HepG2 (cell line): Measurements from ENCODE around the gene GREM2. TPM values are rescaled to one million over a fixed set of nuclear protein-coding genes. Genes with fewer than 3 reads are reported as not detected.

Experiments
- ATAC-seq: fragments of 200-7000 bp; cut with Tn5 transposase; 3 replicates; pipeline ENCODE4 v1.9.1; 2020; ENCODE audit warnings: mild to moderate bottlenecking, moderate library complexity
- BruUV-seq: library from RNA; stranded (reverse); fragments of 400-500 nt; replicated peaks from 2 replicates; lab custom pipeline; 2021; lab: Mats Ljungman, UMichigan
- CTCF ChIA-PET: fragments of 300-600 bp; formaldehyde crosslinking; extraction: SDS; loops from one replicate; lab custom pipeline; 2021; ENCODE audit warnings: low total read pairs, inconsistent platforms, low intra/inter-chr PET ratio; lab: Yijun Ruan, JAX
- POLR2A ChIA-PET: fragments of 350-600 bp; sonication (Branson Sonifier 250); formaldehyde crosslinking; loops from one replicate; lab custom pipeline; 2020; ENCODE audit warnings: antibody characterized with exemption, inconsistent platforms; lab: Yijun Ruan, JAX
- DNase-seq: peaks from one replicate; pipeline ENCODE4 v3.0.0-alpha.2; 2015; ENCODE audit warnings: low spot score
- FAIRE-seq: peaks from 3 replicates; lab custom pipeline; 2011; peaks lifted over from hg19 to GRCh38; lab: Jason Lieb, UNC
- H2AFZ ChIP-seq: one replicate; pipeline ENCODE4 v1.6.1; 2011; ENCODE audit warnings: low read length, inconsistent platforms
- H3K27ac ChIP-seq: fragments of 300-600 bp; 3 replicates; pipeline ENCODE4 v1.8.0; 2011; ENCODE audit warnings: mixed run types, mild to moderate bottlenecking, mixed read lengths, low read length, inconsistent platforms; ENCODE audit not compliant: insufficient read depth; ENCODE audit errors: extremely low read length
- H3K27me3 ChIP-seq, 2 experiments: fragments of 200-600 bp in 1 of 2; 2 replicates in 1 of 2; 3 replicates in 1 of 2; pipeline versions ENCODE4 v1.6.0 to v1.8.0; 2011; ENCODE audit warnings: low read length in 2 of 2, mild to moderate bottlenecking in 2 of 2, moderate library complexity in 2 of 2, inconsistent platforms in 1 of 2; ENCODE audit not compliant: insufficient read depth in 2 of 2, control insufficient read depth in 1 of 2
- H3K36me3 ChIP-seq, 2 experiments: fragments of 200-600 bp in 1 of 2; replicated peaks in 1 of 2; 2 replicates in 1 of 2; 3 replicates in 1 of 2; pipeline versions ENCODE4 v1.5.1 to v1.8.0; 2011; ENCODE audit warnings: low read length in 2 of 2, inconsistent platforms in 1 of 2; ENCODE audit not compliant: insufficient read depth in 2 of 2, control insufficient read depth in 1 of 2
- H3K4me1 ChIP-seq: 2 replicates; pipeline ENCODE4 v1.5.1; 2012; ENCODE audit warnings: low read length, inconsistent platforms; ENCODE audit not compliant: insufficient read depth
- H3K4me2 ChIP-seq: 2 replicates; pipeline ENCODE4 v1.6.0; 2011; ENCODE audit warnings: low read depth, low read length, inconsistent platforms
- H3K4me3 ChIP-seq, 3 experiments: fragments of 200-600 bp in 1 of 3; sonication (generic), shearing (Covaris generic) in 1 of 3; replicated peaks in 1 of 3; 2 replicates each; pipeline ENCODE4 v1.5.1; 2011 to 2016; ENCODE audit warnings: low read length in 3 of 3, inconsistent platforms in 2 of 3, low read depth in 2 of 3, mild to moderate bottlenecking in 2 of 3, control low read depth in 1 of 3, mixed read lengths in 1 of 3; ENCODE audit not compliant: insufficient read depth in 1 of 3
- H3K79me2 ChIP-seq: one replicate; pipeline ENCODE4 v1.6.1; 2011; ENCODE audit warnings: low read length, inconsistent platforms; ENCODE audit not compliant: insufficient read depth
- H3K9ac ChIP-seq: 2 replicates; pipeline ENCODE4 v1.6.0; 2011; ENCODE audit warnings: mild to moderate bottlenecking, low read depth, low read length, inconsistent platforms; ENCODE audit not compliant: insufficient read depth
- H3K9me3 ChIP-seq: 2 replicates; pipeline ENCODE4 v1.5.1; 2012; ENCODE audit warnings: mild to moderate bottlenecking, low read length
- H4K20me1 ChIP-seq: 2 replicates; pipeline ENCODE4 v1.6.0; 2011; ENCODE audit warnings: inconsistent platforms, mild to moderate bottlenecking, low read length, moderate library complexity; ENCODE audit not compliant: insufficient read depth
- ATM ChIP-seq: fragments of 450-650 bp; IDR thresholded peaks from 2 replicates; pipeline ENCODE4 v1.7.1; 2017; ENCODE audit warnings: mild to moderate bottlenecking, borderline replicate concordance
- MIER2 ChIP-seq: IDR thresholded peaks from 2 replicates; pipeline ENCODE4 v1.6.1; 2016; ENCODE audit warnings: missing biosample characterization, missing genetic modification reagents
- SOX6 ChIP-seq, 2 experiments: fragments of 450-650 bp in 1 of 2; sonication (generic) in 1 of 2; formaldehyde crosslinking in 1 of 2; IDR thresholded peaks; 2 replicates each; pipeline versions ENCODE4 v1.4.0 to v1.6.1; 2017 to 2020; ENCODE audit warnings: antibody characterized with exemption in 1 of 2, mild to moderate bottlenecking in 1 of 2, missing genetic modification reagents in 1 of 2
- SP4 ChIP-seq: sonication (generic); formaldehyde crosslinking; IDR thresholded peaks from 2 replicates; pipeline ENCODE4 v1.8.1; 2023; ENCODE audit warnings: mild to moderate bottlenecking, missing genetic modification reagents
- ZNF207 ChIP-seq: fragments of 450-650 bp; IDR thresholded peaks from 2 replicates; pipeline ENCODE4 v1.6.1; 2016; ENCODE audit warnings: antibody characterized with exemption, borderline replicate concordance
- WGBS: methylation state at CpG from one replicate; pipeline ENCODE4 v1.1.6; 2017; ENCODE audit warnings: low lambda C conversion rate; 5-methylcytosine and 5-hydroxymethylcytosine counted together
- in situ Hi-C: cut with HindIII; loops from 2 replicates; pipeline ENCODE4 v1.10.0; 2017; ENCODE audit warnings: low pct_unique_long_range_greater_than_20kb; ENCODE audit not compliant: extremely low pct_ligation_motif_present
- intact Hi-C: fragments of 100-400 bp; cut with micrococcal nuclease; formaldehyde crosslinking; loops from one replicate; pipeline ENCODE4 v1.10.0; 2022; ENCODE audit not compliant: unreplicated experiment
- polyA plus RNA-seq, 8 experiments: library from polyadenylated mRNA; depleted of rRNA in 3 of 8; stranded (reverse) in 7 of 8; unstranded in 1 of 8; fragments of >200 nt; fragmentation: Illumina TruSeq in 4 of 8; extraction: Trizol in 4 of 8; gene quantifications; 2 replicates each; pipeline versions ENCODE4 v1.2.1 to v1.2.3, GENCODE V29; 2011 to 2016; ENCODE audit warnings: low read depth in 4 of 8, missing spikeins in 1 of 8, mixed read lengths in 1 of 8; ENCODE audit not compliant: insufficient read depth in 1 of 8
- total RNA-seq, 5 experiments: library from RNA; depleted of rRNA; stranded (reverse); fragments of >200 nt; fragmentation: Illumina TruSeq; extraction: Trizol; gene quantifications; 2 replicates each; pipeline ENCODE4 v1.2.3, GENCODE V29; 2016; ENCODE audit warnings: low read depth in 1 of 5
- TF ChIP-seq, protein P1 (sequence below): sonication (generic); formaldehyde crosslinking; IDR thresholded peaks from 2 replicates; pipeline ENCODE4 v1.5.0; 2020; ENCODE audit warnings: mild to moderate bottlenecking, missing genetic modification reagents
- TF ChIP-seq, protein P2 (sequence below): sonication (generic); formaldehyde crosslinking; IDR thresholded peaks from 2 replicates; pipeline ENCODE4 v1.9.0; 2021; ENCODE audit warnings: mild to moderate bottlenecking, missing genetic modification reagents
- TF ChIP-seq, protein P3 (sequence below): IDR thresholded peaks from 2 replicates; pipeline ENCODE4 v1.6.1; 2016; ENCODE audit warnings: control low read depth

Gene GREM2
- total and polyA plus RNA-seq, 2 of the 13 experiments (the other 11 are each of a cell fraction or from before 2014, with no cell fraction given), result 0.07 TPM; not detected in 1

GRCh38 chr1:240562779-240563178 lies 49.2 kb downstream of the GREM2 start:
- DNase-seq (no peak), FAIRE-seq (peak; percentile 18), ATAC-seq (no peak)
- TF ChIP-seq MIER2, result no peak
- TF ChIP-seq, protein P1, sequence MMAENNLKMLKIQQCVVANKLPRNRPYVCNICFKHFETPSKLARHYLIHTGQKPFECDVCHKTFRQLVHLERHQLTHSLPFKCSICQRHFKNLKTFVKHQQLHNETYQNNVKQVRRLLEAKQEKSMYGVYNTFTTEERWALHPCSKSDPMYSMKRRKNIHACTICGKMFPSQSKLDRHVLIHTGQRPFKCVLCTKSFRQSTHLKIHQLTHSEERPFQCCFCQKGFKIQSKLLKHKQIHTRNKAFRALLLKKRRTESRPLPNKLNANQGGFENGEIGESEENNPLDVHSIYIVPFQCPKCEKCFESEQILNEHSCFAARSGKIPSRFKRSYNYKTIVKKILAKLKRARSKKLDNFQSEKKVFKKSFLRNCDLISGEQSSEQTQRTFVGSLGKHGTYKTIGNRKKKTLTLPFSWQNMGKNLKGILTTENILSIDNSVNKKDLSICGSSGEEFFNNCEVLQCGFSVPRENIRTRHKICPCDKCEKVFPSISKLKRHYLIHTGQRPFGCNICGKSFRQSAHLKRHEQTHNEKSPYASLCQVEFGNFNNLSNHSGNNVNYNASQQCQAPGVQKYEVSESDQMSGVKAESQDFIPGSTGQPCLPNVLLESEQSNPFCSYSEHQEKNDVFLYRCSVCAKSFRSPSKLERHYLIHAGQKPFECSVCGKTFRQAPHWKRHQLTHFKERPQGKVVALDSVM (CRISPR knock-in tag), result no peak
- TF ChIP-seq SP4 (CRISPR knock-in tag), result no peak
- TF ChIP-seq ZNF207, result peak; percentile 68; the same call in 1 of the 2 replicates
- TF ChIP-seq, protein P2, sequence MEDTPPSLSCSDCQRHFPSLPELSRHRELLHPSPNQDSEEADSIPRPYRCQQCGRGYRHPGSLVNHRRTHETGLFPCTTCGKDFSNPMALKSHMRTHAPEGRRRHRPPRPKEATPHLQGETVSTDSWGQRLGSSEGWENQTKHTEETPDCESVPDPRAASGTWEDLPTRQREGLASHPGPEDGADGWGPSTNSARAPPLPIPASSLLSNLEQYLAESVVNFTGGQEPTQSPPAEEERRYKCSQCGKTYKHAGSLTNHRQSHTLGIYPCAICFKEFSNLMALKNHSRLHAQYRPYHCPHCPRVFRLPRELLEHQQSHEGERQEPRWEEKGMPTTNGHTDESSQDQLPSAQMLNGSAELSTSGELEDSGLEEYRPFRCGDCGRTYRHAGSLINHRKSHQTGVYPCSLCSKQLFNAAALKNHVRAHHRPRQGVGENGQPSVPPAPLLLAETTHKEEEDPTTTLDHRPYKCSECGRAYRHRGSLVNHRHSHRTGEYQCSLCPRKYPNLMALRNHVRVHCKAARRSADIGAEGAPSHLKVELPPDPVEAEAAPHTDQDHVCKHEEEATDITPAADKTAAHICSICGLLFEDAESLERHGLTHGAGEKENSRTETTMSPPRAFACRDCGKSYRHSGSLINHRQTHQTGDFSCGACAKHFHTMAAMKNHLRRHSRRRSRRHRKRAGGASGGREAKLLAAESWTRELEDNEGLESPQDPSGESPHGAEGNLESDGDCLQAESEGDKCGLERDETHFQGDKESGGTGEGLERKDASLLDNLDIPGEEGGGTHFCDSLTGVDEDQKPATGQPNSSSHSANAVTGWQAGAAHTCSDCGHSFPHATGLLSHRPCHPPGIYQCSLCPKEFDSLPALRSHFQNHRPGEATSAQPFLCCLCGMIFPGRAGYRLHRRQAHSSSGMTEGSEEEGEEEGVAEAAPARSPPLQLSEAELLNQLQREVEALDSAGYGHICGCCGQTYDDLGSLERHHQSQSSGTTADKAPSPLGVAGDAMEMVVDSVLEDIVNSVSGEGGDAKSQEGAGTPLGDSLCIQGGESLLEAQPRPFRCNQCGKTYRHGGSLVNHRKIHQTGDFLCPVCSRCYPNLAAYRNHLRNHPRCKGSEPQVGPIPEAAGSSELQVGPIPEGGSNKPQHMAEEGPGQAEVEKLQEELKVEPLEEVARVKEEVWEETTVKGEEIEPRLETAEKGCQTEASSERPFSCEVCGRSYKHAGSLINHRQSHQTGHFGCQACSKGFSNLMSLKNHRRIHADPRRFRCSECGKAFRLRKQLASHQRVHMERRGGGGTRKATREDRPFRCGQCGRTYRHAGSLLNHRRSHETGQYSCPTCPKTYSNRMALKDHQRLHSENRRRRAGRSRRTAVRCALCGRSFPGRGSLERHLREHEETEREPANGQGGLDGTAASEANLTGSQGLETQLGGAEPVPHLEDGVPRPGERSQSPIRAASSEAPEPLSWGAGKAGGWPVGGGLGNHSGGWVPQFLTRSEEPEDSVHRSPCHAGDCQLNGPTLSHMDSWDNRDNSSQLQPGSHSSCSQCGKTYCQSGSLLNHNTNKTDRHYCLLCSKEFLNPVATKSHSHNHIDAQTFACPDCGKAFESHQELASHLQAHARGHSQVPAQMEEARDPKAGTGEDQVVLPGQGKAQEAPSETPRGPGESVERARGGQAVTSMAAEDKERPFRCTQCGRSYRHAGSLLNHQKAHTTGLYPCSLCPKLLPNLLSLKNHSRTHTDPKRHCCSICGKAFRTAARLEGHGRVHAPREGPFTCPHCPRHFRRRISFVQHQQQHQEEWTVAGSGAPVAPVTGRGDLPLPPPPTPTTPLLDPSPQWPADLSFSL (CRISPR knock-in tag), result peak; percentile 88
- TF ChIP-seq, protein P3, sequence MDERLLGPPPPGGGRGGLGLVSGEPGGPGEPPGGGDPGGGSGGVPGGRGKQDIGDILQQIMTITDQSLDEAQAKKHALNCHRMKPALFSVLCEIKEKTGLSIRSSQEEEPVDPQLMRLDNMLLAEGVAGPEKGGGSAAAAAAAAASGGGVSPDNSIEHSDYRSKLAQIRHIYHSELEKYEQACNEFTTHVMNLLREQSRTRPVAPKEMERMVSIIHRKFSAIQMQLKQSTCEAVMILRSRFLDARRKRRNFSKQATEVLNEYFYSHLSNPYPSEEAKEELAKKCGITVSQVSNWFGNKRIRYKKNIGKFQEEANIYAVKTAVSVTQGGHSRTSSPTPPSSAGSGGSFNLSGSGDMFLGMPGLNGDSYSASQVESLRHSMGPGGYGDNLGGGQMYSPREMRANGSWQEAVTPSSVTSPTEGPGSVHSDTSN (CRISPR knock-in tag), result 0 out of 2 replicates have a peak, but pooled peaks have one; percentile 20
- TF ChIP-seq SOX6 (IDR thresholded peaks at IDR 0.05), result 0 out of 2 replicates have a peak, but pooled peaks have one; percentile 65
- no peak for TF ChIP-seq SOX6 (CRISPR knock-in tag; IDR thresholded peaks at IDR 0.05)
- no peak; the same call in 1 of the 2 replicates for TF ChIP-seq ATM
- Histone ChIP-seq H3K36me3 (no peaks in the 10 kb centered on the region), H3K9me3 (no peaks in the 10 kb centered on the region), H3K9ac (no peak overlapping the region), H2AFZ (peak overlapping the region; percentile 32), H3K4me1 (peaks cover 12% of the 10 kb centered on the region; the same call in 1 of the 2 replicates), H3K4me2 (peak overlapping the region; percentile 40; the same call in 1 of the 2 replicates), H3K27me3 (no peaks in the 10 kb centered on the region), H3K27ac (no peak overlapping the region), H3K4me3 (no peak overlapping the region), H4K20me1 (no peaks in the 10 kb centered on the region), H3K79me2 (no peaks in the 10 kb centered on the region)
- intact Hi-C loops, result no loop called here
- in situ Hi-C loops, result no loop called here
- WGBS, result 69% methylated on average over 3 of the region's 3 CpGs
- POLR2A ChIA-PET, result no interaction called here
- CTCF ChIA-PET, result no interaction called here
- no TSS peak for BruUV-seq
